GM13976 (cell line): Measurements from ENCODE around the gene FCRL4.

Experiments used
- DNase-seq: peaks from one replicate; pipeline ENCODE4 v3.0.0; 2012; ENCODE audit warnings: low spot score
- CTCF ChIP-seq: IDR thresholded peaks from 2 replicates; pipeline ENCODE4 v1.5.1; 2012; ENCODE audit warnings: borderline replicate concordance, mild to moderate bottlenecking; ENCODE audit not compliant: insufficient read depth; ENCODE audit errors: extremely low read depth, missing control alignments, control extremely low read depth
- in situ Hi-C: fragments of 300-500 bp; cut with MboI; formaldehyde crosslinking; loops from one replicate; pipeline ENCODE4 v1.12.0; 2022; ENCODE audit warnings: low sequenced_read_pairs, mixed read lengths, inconsistent platforms; ENCODE audit not compliant: unreplicated experiment

Gene FCRL4

GRCh38 chr1:157539568-157539967 lies 58.3 kb downstream of the FCRL4 start:
- no peak for DNase-seq
- no peak for TF ChIP-seq CTCF
- in situ Hi-C loops, result no loop called here

GRCh38 chr1:157532569-157532968 lies 65.3 kb downstream of the FCRL4 start:
- no peak for TF ChIP-seq CTCF
- in situ Hi-C loops, result no loop called here
- no peak for DNase-seq

GRCh38 chr1:157523774-157524493 lies 74.0 kb downstream of the FCRL4 start:
- no peak for TF ChIP-seq CTCF
- DNase-seq, result no peak
- in situ Hi-C loops, result no loop called here
